Liver (tissue), 9 donors: ENCODE data around the gene MLH1. TPM values are rescaled to one million over a fixed set of nuclear protein-coding genes. Genes with fewer than 3 reads are reported as not detected.

ENCODE experiments used
- DNase-seq: peaks from one replicate; pipeline ENCODE4 v3.0.0-alpha.2; 2017; ENCODE audit warnings: low spot score
- H3K27ac ChIP-seq, 2 donors: one replicate each; pipeline ENCODE4 v1.7.0; 2013; ENCODE audit warnings: inconsistent platforms in 2 of 2, low read length in 2 of 2, control low read depth in 1 of 2, low read depth in 1 of 2, mild to moderate bottlenecking in 1 of 2
- H3K27me3 ChIP-seq, 4 donors: one replicate each; pipeline versions ENCODE4 v1.6.1 to v1.7.0; 2013; ENCODE audit warnings: low read length in 3 of 4, inconsistent platforms in 1 of 4, mild to moderate bottlenecking in 1 of 4, moderate library complexity in 1 of 4; ENCODE audit not compliant: control insufficient read depth in 4 of 4, insufficient read depth in 4 of 4
- H3K36me3 ChIP-seq, 4 donors: one replicate each; pipeline versions ENCODE4 v1.6.1 to v1.7.0; 2013; ENCODE audit warnings: low read length in 3 of 4, mild to moderate bottlenecking in 3 of 4, low read depth in 1 of 4, moderate library complexity in 1 of 4; ENCODE audit not compliant: control insufficient read depth in 4 of 4, insufficient read depth in 3 of 4
- H3K4me1 ChIP-seq, 4 donors: one replicate each; pipeline versions ENCODE4 v1.6.1 to v1.7.0; 2013; ENCODE audit warnings: low read length in 3 of 4, mild to moderate bottlenecking in 3 of 4, moderate library complexity in 1 of 4; ENCODE audit not compliant: control insufficient read depth in 4 of 4, insufficient read depth in 4 of 4
- H3K4me3 ChIP-seq, 3 donors: one replicate each; pipeline versions ENCODE4 v1.6.1 to v1.7.0; 2013; ENCODE audit warnings: low read length in 3 of 3, control low read depth in 1 of 3, low read depth in 1 of 3, mild to moderate bottlenecking in 1 of 3
- H3K9ac ChIP-seq, 2 donors: one replicate each; pipeline ENCODE4 v1.7.0; 2013; ENCODE audit warnings: low read length in 2 of 2, mild to moderate bottlenecking in 2 of 2, moderate library complexity in 2 of 2, control low read depth in 1 of 2, low read depth in 1 of 2
- H3K9me3 ChIP-seq, 4 donors: one replicate each; pipeline versions ENCODE4 v1.6.1 to v1.7.0; 2013; ENCODE audit warnings: low read length in 3 of 4; ENCODE audit not compliant: control insufficient read depth in 4 of 4
- ATF3 ChIP-seq: IDR thresholded peaks from 2 replicates; pipeline ENCODE4 v1.6.1; 2016; ENCODE audit warnings: antibody characterized with exemption
- EGR1 ChIP-seq, 2 donors: IDR thresholded peaks; 2 replicates each; pipeline ENCODE4 v1.6.1; 2016 to 2018; ENCODE audit warnings: antibody characterized with exemption in 2 of 2, low read depth in 2 of 2
- FOXA1 ChIP-seq: IDR thresholded peaks from 2 replicates; pipeline ENCODE4 v1.6.1; 2016; ENCODE audit warnings: antibody characterized with exemption
- FOXA2 ChIP-seq: IDR thresholded peaks from 2 replicates; pipeline ENCODE4 v1.6.1; 2016; ENCODE audit warnings: antibody characterized with exemption
- GABPA ChIP-seq, 2 donors: IDR thresholded peaks in 1 of 2; conservative IDR thresholded peaks in 1 of 2; 2 replicates each; pipeline ENCODE4 v1.6.1; 2016; ENCODE audit warnings: antibody characterized with exemption in 2 of 2, mild to moderate bottlenecking in 1 of 2, moderate library complexity in 1 of 2
- HNF4A ChIP-seq, 2 donors: conservative IDR thresholded peaks; 2 replicates each; pipeline ENCODE4 v1.6.1; 2016; ENCODE audit warnings: antibody characterized with exemption in 2 of 2, mild to moderate bottlenecking in 2 of 2
- HNF4G ChIP-seq: IDR thresholded peaks from 2 replicates; pipeline ENCODE4 v1.6.1; 2016; ENCODE audit warnings: antibody characterized with exemption
- JUND ChIP-seq, 2 donors: IDR thresholded peaks; 2 replicates each; pipeline ENCODE4 v1.6.1; 2016; ENCODE audit warnings: antibody characterized with exemption in 2 of 2
- MAX ChIP-seq: IDR thresholded peaks from 2 replicates; pipeline ENCODE4 v1.6.1; 2016; ENCODE audit warnings: antibody characterized with exemption
- NR2F2 ChIP-seq: IDR thresholded peaks from 2 replicates; pipeline ENCODE4 v1.6.1; 2016; ENCODE audit warnings: antibody characterized with exemption
- RAD21 ChIP-seq, 2 donors: IDR thresholded peaks; 2 replicates each; pipeline ENCODE4 v1.6.1; 2016; ENCODE audit warnings: antibody characterized with exemption in 2 of 2, mild to moderate bottlenecking in 2 of 2
- RXRA ChIP-seq, 2 donors: IDR thresholded peaks; 2 replicates each; pipeline ENCODE4 v1.6.1; 2017 to 2018; ENCODE audit warnings: antibody characterized with exemption in 2 of 2, mild to moderate bottlenecking in 1 of 2
- SP1 ChIP-seq: IDR thresholded peaks from 2 replicates; pipeline ENCODE4 v1.6.1; 2018; ENCODE audit warnings: antibody characterized with exemption, mild to moderate bottlenecking
- TAF1 ChIP-seq: conservative IDR thresholded peaks from 2 replicates; pipeline ENCODE4 v1.6.1; 2016; ENCODE audit warnings: antibody characterized with exemption, mild to moderate bottlenecking
- YY1 ChIP-seq: IDR thresholded peaks from 2 replicates; pipeline ENCODE4 v1.6.1; 2016; ENCODE audit warnings: antibody characterized with exemption, mild to moderate bottlenecking
- WGBS: extraction: QIAGEN DNeasy Blood & Tissue Kit; methylation state at CpG from one replicate; pipeline ENCODE4 v1.1.7; 2013; 5-methylcytosine and 5-hydroxymethylcytosine counted together
- polyA plus RNA-seq, 2 donors: library from polyadenylated mRNA; stranded (reverse) in 1 of 2; unstranded in 1 of 2; fragments of 200-250 nt in 1 of 2; fragments of >200 nt in 1 of 2; fragmentation: Nextera tagmentation in 1 of 2; extraction: Ambion mirVana in 1 of 2; gene quantifications; one replicate each; pipeline versions ENCODE4 v1.2.1 to v1.2.3, GENCODE V29; 2013 to 2015
- total RNA-seq, 2 donors: library from RNA; depleted of rRNA; stranded (reverse); fragments of >200 nt; gene quantifications; one replicate each; pipeline ENCODE4 v1.2.3, GENCODE V29; 2014
- TF ChIP-seq, protein P1 (sequence below): IDR thresholded peaks from 2 replicates; pipeline ENCODE4 v1.6.1; 2016; ENCODE audit warnings: antibody characterized with exemption
- TF ChIP-seq, protein P2 (sequence below): IDR thresholded peaks from 2 replicates; pipeline ENCODE4 v1.6.1; 2016; ENCODE audit warnings: antibody characterized with exemption, mild to moderate bottlenecking
- TF ChIP-seq, protein P3 (sequence below): fragments of 150-350 bp; IDR thresholded peaks from 2 replicates; pipeline ENCODE4 v1.5.1; 2017; ENCODE audit warnings: improper control_type of control experiment, low read depth, low read length; ENCODE audit not compliant: missing input control
- donor health status: healthy.
- donor health status: healthy.
- donor health status: healthy.
- donor health status: healthy.
- donor health status: healthy.

MLH1 gene
- total and polyA plus RNA-seq, 4 donors = 9.4 to 34.2 (median 22.5) TPM

- no peaks in the 10 kb centered on the region for H3K9me3 ChIP-seq
- TF ChIP-seq YY1 = no peak
- TF ChIP-seq RAD21 (IDR thresholded peaks at IDR 0.05) = no peak
- TF ChIP-seq EGR1 (IDR thresholded peaks at IDR 0.05; ENCODE audit: low read depth in 2 of 2) = no peak
- TF ChIP-seq, protein P1, sequence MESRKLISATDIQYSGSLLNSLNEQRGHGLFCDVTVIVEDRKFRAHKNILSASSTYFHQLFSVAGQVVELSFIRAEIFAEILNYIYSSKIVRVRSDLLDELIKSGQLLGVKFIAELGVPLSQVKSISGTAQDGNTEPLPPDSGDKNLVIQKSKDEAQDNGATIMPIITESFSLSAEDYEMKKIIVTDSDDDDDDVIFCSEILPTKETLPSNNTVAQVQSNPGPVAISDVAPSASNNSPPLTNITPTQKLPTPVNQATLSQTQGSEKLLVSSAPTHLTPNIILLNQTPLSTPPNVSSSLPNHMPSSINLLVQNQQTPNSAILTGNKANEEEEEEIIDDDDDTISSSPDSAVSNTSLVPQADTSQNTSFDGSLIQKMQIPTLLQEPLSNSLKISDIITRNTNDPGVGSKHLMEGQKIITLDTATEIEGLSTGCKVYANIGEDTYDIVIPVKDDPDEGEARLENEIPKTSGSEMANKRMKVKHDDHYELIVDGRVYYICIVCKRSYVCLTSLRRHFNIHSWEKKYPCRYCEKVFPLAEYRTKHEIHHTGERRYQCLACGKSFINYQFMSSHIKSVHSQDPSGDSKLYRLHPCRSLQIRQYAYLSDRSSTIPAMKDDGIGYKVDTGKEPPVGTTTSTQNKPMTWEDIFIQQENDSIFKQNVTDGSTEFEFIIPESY = no peak
- no peak for TF ChIP-seq SP1
- TF ChIP-seq, protein P2, sequence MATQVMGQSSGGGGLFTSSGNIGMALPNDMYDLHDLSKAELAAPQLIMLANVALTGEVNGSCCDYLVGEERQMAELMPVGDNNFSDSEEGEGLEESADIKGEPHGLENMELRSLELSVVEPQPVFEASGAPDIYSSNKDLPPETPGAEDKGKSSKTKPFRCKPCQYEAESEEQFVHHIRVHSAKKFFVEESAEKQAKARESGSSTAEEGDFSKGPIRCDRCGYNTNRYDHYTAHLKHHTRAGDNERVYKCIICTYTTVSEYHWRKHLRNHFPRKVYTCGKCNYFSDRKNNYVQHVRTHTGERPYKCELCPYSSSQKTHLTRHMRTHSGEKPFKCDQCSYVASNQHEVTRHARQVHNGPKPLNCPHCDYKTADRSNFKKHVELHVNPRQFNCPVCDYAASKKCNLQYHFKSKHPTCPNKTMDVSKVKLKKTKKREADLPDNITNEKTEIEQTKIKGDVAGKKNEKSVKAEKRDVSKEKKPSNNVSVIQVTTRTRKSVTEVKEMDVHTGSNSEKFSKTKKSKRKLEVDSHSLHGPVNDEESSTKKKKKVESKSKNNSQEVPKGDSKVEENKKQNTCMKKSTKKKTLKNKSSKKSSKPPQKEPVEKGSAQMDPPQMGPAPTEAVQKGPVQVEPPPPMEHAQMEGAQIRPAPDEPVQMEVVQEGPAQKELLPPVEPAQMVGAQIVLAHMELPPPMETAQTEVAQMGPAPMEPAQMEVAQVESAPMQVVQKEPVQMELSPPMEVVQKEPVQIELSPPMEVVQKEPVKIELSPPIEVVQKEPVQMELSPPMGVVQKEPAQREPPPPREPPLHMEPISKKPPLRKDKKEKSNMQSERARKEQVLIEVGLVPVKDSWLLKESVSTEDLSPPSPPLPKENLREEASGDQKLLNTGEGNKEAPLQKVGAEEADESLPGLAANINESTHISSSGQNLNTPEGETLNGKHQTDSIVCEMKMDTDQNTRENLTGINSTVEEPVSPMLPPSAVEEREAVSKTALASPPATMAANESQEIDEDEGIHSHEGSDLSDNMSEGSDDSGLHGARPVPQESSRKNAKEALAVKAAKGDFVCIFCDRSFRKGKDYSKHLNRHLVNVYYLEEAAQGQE = no peak
- TF ChIP-seq RXRA (IDR thresholded peaks at IDR 0.05) = no peak
- TF ChIP-seq HNF4A (conservative IDR thresholded peaks at IDR 0.05) = no peak
- TF ChIP-seq, protein P3, sequence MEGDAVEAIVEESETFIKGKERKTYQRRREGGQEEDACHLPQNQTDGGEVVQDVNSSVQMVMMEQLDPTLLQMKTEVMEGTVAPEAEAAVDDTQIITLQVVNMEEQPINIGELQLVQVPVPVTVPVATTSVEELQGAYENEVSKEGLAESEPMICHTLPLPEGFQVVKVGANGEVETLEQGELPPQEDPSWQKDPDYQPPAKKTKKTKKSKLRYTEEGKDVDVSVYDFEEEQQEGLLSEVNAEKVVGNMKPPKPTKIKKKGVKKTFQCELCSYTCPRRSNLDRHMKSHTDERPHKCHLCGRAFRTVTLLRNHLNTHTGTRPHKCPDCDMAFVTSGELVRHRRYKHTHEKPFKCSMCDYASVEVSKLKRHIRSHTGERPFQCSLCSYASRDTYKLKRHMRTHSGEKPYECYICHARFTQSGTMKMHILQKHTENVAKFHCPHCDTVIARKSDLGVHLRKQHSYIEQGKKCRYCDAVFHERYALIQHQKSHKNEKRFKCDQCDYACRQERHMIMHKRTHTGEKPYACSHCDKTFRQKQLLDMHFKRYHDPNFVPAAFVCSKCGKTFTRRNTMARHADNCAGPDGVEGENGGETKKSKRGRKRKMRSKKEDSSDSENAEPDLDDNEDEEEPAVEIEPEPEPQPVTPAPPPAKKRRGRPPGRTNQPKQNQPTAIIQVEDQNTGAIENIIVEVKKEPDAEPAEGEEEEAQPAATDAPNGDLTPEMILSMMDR = no peak
- no peak for TF ChIP-seq JUND (IDR thresholded peaks at IDR 0.05)
- TF ChIP-seq FOXA1 = no peak
- TF ChIP-seq ATF3 = no peak
- TF ChIP-seq MAX = no peak
- no peak for TF ChIP-seq NR2F2
- TF ChIP-seq FOXA2 = no peak
- TF ChIP-seq GABPA (IDR thresholded peaks at IDR 0.05 in 1 of 2, conservative IDR thresholded peaks at IDR 0.05 in 1 of 2) = no peak
- TF ChIP-seq HNF4G = no peak
- TF ChIP-seq TAF1 = no peak
- no peaks in the 10 kb centered on the region for H3K4me1 ChIP-seq
- no peaks in the 10 kb centered on the region for H3K36me3 ChIP-seq
- no peaks in the 10 kb centered on the region for H3K27me3 ChIP-seq
- WGBS = 68% methylated on average over 4 of the region's 4 CpGs
- H3K27ac ChIP-seq = no peak overlapping the region
- no peak overlapping the region for H3K9ac ChIP-seq
- no peak overlapping the region for H3K4me3 ChIP-seq
- peak; percentile 76 for DNase-seq
Measured at GRCh38 chr3:36969540-36970432, 23.5 kb upstream of the MLH1 start.
